H1 (cell line): ENCODE results near the gene OR5K3. TPM values are rescaled to one million over a fixed set of nuclear protein-coding genes. Genes with fewer than 3 reads are reported as not detected.

ENCODE experiments used
- BRCA1 ChIP-seq: IDR thresholded peaks from 2 replicates; pipeline ENCODE4 v1.6.1; 2012; ENCODE audit warnings: low read depth, low read length, improper control_type of control experiment
- CBX8 ChIP-seq: fragments of 300-800, 300-1000 bp; sonication (generic); IDR thresholded peaks from 2 replicates; pipeline ENCODE4 v1.7.1; 2016; ENCODE audit warnings: low read depth, low read length, borderline replicate concordance
- RAD21 ChIP-seq, 2 experiments: IDR thresholded peaks in 1 of 2; conservative IDR thresholded peaks in 1 of 2; 2 replicates each; pipeline ENCODE4 v1.6.1; 2011; ENCODE audit warnings: low read depth in 2 of 2, low read length in 2 of 2, improper control_type of control experiment in 1 of 2, inconsistent platforms in 1 of 2, mild to moderate bottlenecking in 1 of 2, moderate library complexity in 1 of 2
- TAF1 ChIP-seq: IDR thresholded peaks from 2 replicates; pipeline ENCODE4 v1.6.1; 2011; ENCODE audit warnings: mild to moderate bottlenecking, low read depth, low read length
- polyA plus RNA-seq, 7 experiments: library from polyadenylated mRNA; depleted of rRNA in 3 of 7; stranded (reverse) in 5 of 7; unstranded in 2 of 7; fragments of >200 nt in 5 of 7; fragments of 200-250 nt in 2 of 7; gene quantifications; 1 replicate in 5 of 7; 2 replicates in 1 of 7; 4 replicates in 1 of 7; pipeline versions ENCODE4 v1.2.1 to v1.2.3, GENCODE V29; 2011 to 2013; ENCODE audit warnings: missing spikeins in 2 of 7, mixed read lengths in 2 of 7
- total RNA-seq: library from RNA; stranded (reverse); fragmentation: NEBNext Ultra II Directional; extraction: Animal tissue kit (Norgen Biotek cat#: 25700); gene quantifications from 2 replicates; pipeline ENCODE4 v1.2.1, GENCODE V29; 2021

OR5K3 gene
- total and polyA plus RNA-seq, 2 of the 8 experiments (the other 6 are each of a cell fraction or from before 2014, with no cell fraction given): not detected

GRCh38 chr3:98359993-98360675 lies 30.3 kb upstream of the OR5K3 start (continued):
- TF ChIP-seq TAF1 (no peak), RAD21 (IDR thresholded peaks at IDR 0.05 in 1 of 2, conservative IDR thresholded peaks at IDR 0.05 in 1 of 2; ENCODE audit: low read depth in 2 of 2, low read length in 2 of 2) (peak; percentile 56 to 65), BRCA1 (no peak), CBX8 (no peak)
